A673 (cell line): Measurements from ENCODE around the gene TIGD7. TPM values are rescaled to one million over a fixed set of nuclear protein-coding genes. Genes with fewer than 3 reads are reported as not detected.

Experiments
- BruUV-seq: library from RNA; stranded (reverse); fragments of 400-500 nt; replicated peaks from 2 replicates; lab custom pipeline; 2021; lab: Mats Ljungman, UMichigan
- CTCF ChIA-PET: fragments of 300-600 bp; sonication (Branson Sonifier 250); formaldehyde crosslinking; loops from one replicate; lab custom pipeline; 2022; ENCODE audit warnings: antibody characterized with exemption; lab: Charles Lee
- POLR2A ChIA-PET: fragments of 300-600 bp; sonication (Branson Sonifier 250); formaldehyde crosslinking; loops from one replicate; lab custom pipeline; 2022; ENCODE audit warnings: antibody characterized with exemption; ENCODE audit not compliant: low non-redundant PET; lab: Charles Lee
- DNase-seq: peaks from one replicate; pipeline ENCODE4 v3.0.0-alpha.2; 2015; ENCODE audit warnings: low spot score
- H3K27ac ChIP-seq: fragments of 200-600 bp; sonication (generic); 2 replicates; pipeline ENCODE4 v1.5.1; 2016; ENCODE audit warnings: mixed run types, low read depth, mild to moderate bottlenecking, mixed read lengths, antibody characterized with exemption, low read length; ENCODE audit not compliant: poor library complexity, severe bottlenecking
- H3K27me3 ChIP-seq: fragments of 200-600 bp; sonication (generic); replicated peaks from 2 replicates; pipeline ENCODE4 v1.6.1; 2017; ENCODE audit warnings: mixed run types, low read depth, mild to moderate bottlenecking, mixed read lengths, antibody characterized with exemption, low read length; ENCODE audit not compliant: insufficient read depth, poor library complexity
- H3K36me3 ChIP-seq: fragments of 200-600 bp; sonication (generic); 2 replicates; pipeline ENCODE4 v1.6.1; 2016; ENCODE audit warnings: mixed run types, mild to moderate bottlenecking, mixed read lengths, antibody characterized with exemption, low read length; ENCODE audit not compliant: insufficient read depth, poor library complexity, severe bottlenecking
- H3K4me1 ChIP-seq: fragments of 200-600 bp; sonication (generic); 2 replicates; pipeline ENCODE4 v1.6.1; 2017; ENCODE audit warnings: mixed run types, mild to moderate bottlenecking, mixed read lengths, antibody characterized with exemption, low read length; ENCODE audit not compliant: insufficient read depth, poor library complexity, severe bottlenecking
- H3K4me3 ChIP-seq: fragments of 200-600 bp; sonication (generic); 2 replicates; pipeline ENCODE4 v1.5.1; 2016; ENCODE audit warnings: low read depth, mixed run types, mild to moderate bottlenecking, mixed read lengths, low read length; ENCODE audit not compliant: poor library complexity, severe bottlenecking
- H3K9me3 ChIP-seq: fragments of 200-600 bp; sonication (generic); 2 replicates; pipeline ENCODE4 v1.6.1; 2016; ENCODE audit warnings: mixed run types, low read depth, mild to moderate bottlenecking, mixed read lengths, antibody characterized with exemption, low read length; ENCODE audit not compliant: poor library complexity, severe bottlenecking
- EZH2 ChIP-seq: fragments of 200-600 bp; sonication (generic); IDR thresholded peaks from 2 replicates; pipeline ENCODE4 v1.6.1; 2017; ENCODE audit warnings: borderline replicate concordance, low read depth, mild to moderate bottlenecking, mixed read lengths, antibody characterized with exemption, low read length; ENCODE audit not compliant: poor library complexity, severe bottlenecking
- intact Hi-C: fragments of 100-400 bp; cut with micrococcal nuclease; formaldehyde crosslinking; loops from one replicate; pipeline ENCODE4 v1.10.0; 2022; ENCODE audit not compliant: unreplicated experiment
- total RNA-seq: library from RNA; stranded (reverse); gene quantifications from 2 replicates; pipeline ENCODE4 v1.2.3, GENCODE V29; 2021
- TF ChIP-seq, protein P1 (sequence below): fragments of 300-800, 200-600 bp; sonication (generic); conservative IDR thresholded peaks from 2 replicates; pipeline ENCODE4 v1.5.1; 2017; ENCODE audit warnings: low read depth, mild to moderate bottlenecking, antibody characterized with exemption, low read length, moderate library complexity, mixed read lengths

The TIGD7 gene
- total RNA-seq, 1 experiment from 2014 or later = 7.9 TPM

DNA sequence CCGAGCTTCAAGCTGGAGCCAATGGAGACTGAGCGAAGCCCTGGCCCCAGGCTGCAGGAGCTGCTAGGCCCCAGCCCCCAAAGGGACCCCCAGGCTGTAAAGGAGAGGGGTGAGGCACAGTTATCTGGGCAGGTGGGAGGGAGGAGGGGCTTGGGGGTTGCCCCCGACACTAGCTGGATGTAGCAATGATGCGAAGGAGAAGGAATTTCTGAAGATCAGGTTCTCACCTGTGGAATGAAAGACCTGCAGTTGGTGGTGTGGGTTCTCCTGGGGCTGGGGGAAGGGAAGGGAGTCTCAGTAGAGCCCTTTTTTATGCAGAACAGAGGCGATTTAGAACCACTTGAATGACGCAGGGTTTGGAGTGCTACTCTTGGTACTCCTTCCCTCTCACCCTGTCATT, 20.1 kb downstream of the TIGD7 start:
- no peak for TF ChIP-seq EZH2
- TF ChIP-seq, protein P1, sequence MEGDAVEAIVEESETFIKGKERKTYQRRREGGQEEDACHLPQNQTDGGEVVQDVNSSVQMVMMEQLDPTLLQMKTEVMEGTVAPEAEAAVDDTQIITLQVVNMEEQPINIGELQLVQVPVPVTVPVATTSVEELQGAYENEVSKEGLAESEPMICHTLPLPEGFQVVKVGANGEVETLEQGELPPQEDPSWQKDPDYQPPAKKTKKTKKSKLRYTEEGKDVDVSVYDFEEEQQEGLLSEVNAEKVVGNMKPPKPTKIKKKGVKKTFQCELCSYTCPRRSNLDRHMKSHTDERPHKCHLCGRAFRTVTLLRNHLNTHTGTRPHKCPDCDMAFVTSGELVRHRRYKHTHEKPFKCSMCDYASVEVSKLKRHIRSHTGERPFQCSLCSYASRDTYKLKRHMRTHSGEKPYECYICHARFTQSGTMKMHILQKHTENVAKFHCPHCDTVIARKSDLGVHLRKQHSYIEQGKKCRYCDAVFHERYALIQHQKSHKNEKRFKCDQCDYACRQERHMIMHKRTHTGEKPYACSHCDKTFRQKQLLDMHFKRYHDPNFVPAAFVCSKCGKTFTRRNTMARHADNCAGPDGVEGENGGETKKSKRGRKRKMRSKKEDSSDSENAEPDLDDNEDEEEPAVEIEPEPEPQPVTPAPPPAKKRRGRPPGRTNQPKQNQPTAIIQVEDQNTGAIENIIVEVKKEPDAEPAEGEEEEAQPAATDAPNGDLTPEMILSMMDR = no peak
- Histone ChIP-seq H3K36me3 (peaks cover 51% of the 10 kb centered on the region), H3K4me1 (peaks cover 4% of the 10 kb centered on the region), H3K27ac (no peak overlapping the region), H3K4me3 (peak overlapping the region; percentile 71), H3K9me3 (peaks cover 30% of the 10 kb centered on the region), H3K27me3 (no peaks in the 10 kb centered on the region)
- intact Hi-C loops = no loop called here
- no peak for DNase-seq
- ChIA-PET CTCF (no interaction called here), POLR2A (interaction anchor here (0.7 kb wide), 1 partner anchor 75 kb away, joined by 3 read pairs; no protein-coding TSS in a partner anchor)
- no TSS peak for BruUV-seq

DNA sequence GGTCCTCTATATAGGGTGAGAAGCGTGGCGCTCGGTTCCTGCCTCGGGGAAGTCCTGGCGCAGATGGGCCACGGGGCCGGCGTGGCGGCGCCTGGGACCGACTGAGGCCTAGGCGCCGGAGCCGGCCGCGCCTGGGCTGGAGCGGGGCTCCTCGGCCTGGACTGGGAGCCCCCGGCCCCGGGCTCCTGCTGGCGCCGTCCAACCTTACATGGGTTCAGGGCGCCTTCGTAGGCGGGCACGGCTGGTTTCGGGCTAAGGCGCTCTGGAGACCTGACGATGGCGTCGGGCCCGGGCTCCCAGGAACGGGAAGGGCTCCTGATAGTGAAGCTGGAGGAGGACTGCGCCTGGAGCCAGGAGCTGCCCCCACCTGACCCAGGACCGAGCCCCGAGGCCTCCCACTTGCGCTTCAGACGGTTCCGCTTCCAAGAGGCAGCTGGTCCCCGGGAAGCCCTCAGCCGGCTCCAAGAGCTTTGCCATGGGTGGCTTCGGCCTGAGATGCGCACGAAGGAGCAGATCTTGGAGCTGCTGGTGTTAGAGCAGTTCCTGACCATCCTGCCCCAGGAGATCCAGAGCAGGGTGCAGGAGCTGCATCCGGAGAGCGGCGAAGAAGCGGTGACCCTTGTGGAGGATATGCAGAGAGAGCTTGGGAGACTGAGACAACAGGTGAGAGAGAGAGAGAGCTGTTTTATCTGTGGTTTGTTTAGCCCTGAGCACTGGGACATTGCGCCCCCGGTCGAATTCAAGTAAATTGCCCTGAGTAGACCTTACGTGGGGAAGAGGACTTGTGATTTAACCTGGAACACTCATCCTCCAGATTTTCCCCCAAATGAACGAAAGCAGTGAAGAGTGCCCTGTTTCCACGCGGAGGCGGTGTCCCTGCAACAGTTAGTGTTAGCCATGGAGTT, 21.4 kb downstream of the TIGD7 start:
- Histone ChIP-seq H3K27me3 (no peaks in the 10 kb centered on the region), H3K36me3 (peaks cover 37% of the 10 kb centered on the region), H3K4me3 (peak overlapping the region; percentile 71), H3K4me1 (peaks cover 4% of the 10 kb centered on the region), H3K27ac (peak overlapping the region; percentile 99), H3K9me3 (peaks cover 16% of the 10 kb centered on the region)
- CTCF ChIA-PET = no interaction called here
- BruUV-seq = TSS peak; percentile 42
- peak; percentile 22 for DNase-seq
- no peak for TF ChIP-seq EZH2
- TF ChIP-seq, protein P1 = no peak
- POLR2A ChIA-PET = no interaction called here
- intact Hi-C loops = loop anchor here (2.0 kb wide), 1 partner anchor 19 kb away; no protein-coding TSS in a partner anchor

DNA sequence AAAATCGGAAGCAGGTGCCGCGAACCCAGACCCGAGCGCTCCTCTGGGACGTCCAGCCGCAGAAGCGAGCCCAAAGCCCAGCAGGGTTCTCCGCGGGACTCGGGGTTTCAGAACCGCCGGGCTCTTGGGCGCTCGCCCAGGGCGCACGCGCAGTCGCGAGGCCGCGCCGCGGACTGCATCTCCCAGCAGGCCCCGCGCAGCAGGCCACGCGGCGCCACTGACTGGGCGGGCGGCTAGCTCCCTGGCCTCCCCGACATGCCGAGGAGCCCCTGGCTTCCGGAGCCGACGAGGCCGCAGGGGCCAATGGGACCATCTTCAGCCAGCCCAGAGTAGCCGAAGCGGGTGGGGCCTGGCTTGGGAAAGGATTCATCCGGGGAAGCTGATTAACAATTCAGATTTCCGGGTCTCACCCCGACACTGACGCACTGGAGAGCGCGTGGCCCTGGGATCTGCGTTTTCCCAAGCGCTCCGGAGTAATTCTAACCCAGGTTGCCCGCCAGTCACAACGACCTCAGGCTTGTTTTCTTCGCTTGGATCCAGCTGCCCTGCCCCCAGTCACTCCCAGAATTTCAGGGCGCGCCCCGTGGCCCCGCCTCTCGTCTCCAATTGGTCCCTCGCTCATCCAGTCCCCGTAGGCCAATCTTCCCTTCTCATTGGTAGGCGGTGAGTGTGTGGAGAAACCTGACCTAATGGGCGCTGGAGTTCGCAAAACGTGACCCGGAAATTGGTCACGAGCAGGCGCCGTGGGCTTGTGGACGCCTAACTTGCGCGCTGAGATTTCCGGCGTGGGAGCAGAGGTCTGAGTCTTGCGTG, 22.3 kb downstream of the TIGD7 start, which contains the start of gene ZNF263:
Gene ZNF263, plus strand, starts transcription at position 762 of the 813 bp plus-strand sequence. CDS start 328 bp downstream, outside the sequence.
- intact Hi-C loops = loop anchor here (2.0 kb wide), 1 partner anchor 18 kb away; no protein-coding TSS in a partner anchor
- no TSS peak for BruUV-seq
- Histone ChIP-seq H3K4me3 (peak within 1 kb of the TSS; percentile 71), H3K27me3 (no peaks in the 10 kb centered on the region), H3K9me3 (peaks cover 10% of the 10 kb centered on the region), H3K4me1 (peaks cover 4% of the 10 kb centered on the region), H3K27ac (peak within 1 kb of the TSS; percentile 99), H3K36me3 (peaks cover 29% of the 10 kb centered on the region)
- ChIA-PET CTCF (no interaction called here), POLR2A (no interaction called here)
- TF ChIP-seq, protein P1 = no peak
- TF ChIP-seq EZH2 = no peak
- peak; percentile 98 for DNase-seq
